SK-N-SH (cell line): ENCODE measurements around the gene TMEM26. TPM values are rescaled to one million over a fixed set of nuclear protein-coding genes. Genes with fewer than 3 reads are reported as not detected.

Experiments
- CTCF ChIA-PET: fragments of 300-600, 350-600 bp; formaldehyde crosslinking; extraction: SDS; loops from one replicate; lab custom pipeline; 2021; lab: Yijun Ruan, JAX
- POLR2A ChIA-PET: fragments of 350-600 bp; sonication (Branson Sonifier 250); formaldehyde crosslinking; extraction: SDS; loops from one replicate; lab custom pipeline; 2020; ENCODE audit warnings: antibody characterized with exemption, inconsistent platforms; lab: Yijun Ruan, JAX
- DNase-seq: peaks from one replicate; pipeline ENCODE4 v3.0.0; 2012
- H2AFZ ChIP-seq: fragments of 200-600 bp; sonication (generic); 2 replicates; pipeline ENCODE4 v1.8.1; 2016; ENCODE audit warnings: antibody characterized with exemption, mild to moderate bottlenecking, low read depth
- H3F3A ChIP-seq: fragments of 200-600 bp; sonication (generic); replicated peaks from 2 replicates; pipeline ENCODE3; 2016; ENCODE audit warnings: antibody characterized with exemption, mild to moderate bottlenecking; ENCODE audit not compliant: insufficient read depth
- H3K27ac ChIP-seq, 2 experiments: fragments of 200-500 bp in 1 of 2; fragments of 200-600 bp in 1 of 2; sonication (Bioruptor generic) in 1 of 2; sonication (generic), shearing (Covaris generic) in 1 of 2; 2 replicates each; pipeline versions ENCODE4 v1.5.1 to v1.6.1; 2014 to 2016; ENCODE audit warnings: low read depth in 2 of 2, inconsistent platforms in 1 of 2, low read length in 1 of 2, mild to moderate bottlenecking in 1 of 2, mixed read lengths in 1 of 2
- H3K27me3 ChIP-seq: fragments of 200-600 bp; sonication (generic), shearing (Covaris generic); 2 replicates; pipeline ENCODE4 v1.6.1; 2016; ENCODE audit warnings: mixed run types; ENCODE audit not compliant: insufficient read depth
- H3K36me3 ChIP-seq, 2 experiments: fragments of 200-500 bp in 1 of 2; fragments of 200-600 bp in 1 of 2; sonication (Bioruptor generic) in 1 of 2; sonication (generic) in 1 of 2; replicated peaks in 1 of 2; 2 replicates each; pipeline versions ENCODE3 to v1.5.1; 2014 to 2016; ENCODE audit warnings: low read length in 1 of 2, mild to moderate bottlenecking in 1 of 2; ENCODE audit not compliant: insufficient read depth in 2 of 2, control insufficient read depth in 1 of 2
- H3K4me1 ChIP-seq, 2 experiments: fragments of 200-500 bp in 1 of 2; fragments of 200-600 bp in 1 of 2; sonication (Bioruptor generic) in 1 of 2; sonication (generic), shearing (Covaris generic) in 1 of 2; 2 replicates each; pipeline versions ENCODE4 v1.5.1 to v1.6.1; 2014 to 2016; ENCODE audit warnings: low read depth in 1 of 2, low read length in 1 of 2, mixed run types in 1 of 2; ENCODE audit not compliant: insufficient read depth in 2 of 2, control insufficient read depth in 1 of 2
- H3K4me2 ChIP-seq: fragments of 200-600 bp; sonication (generic), shearing (Covaris generic); 2 replicates; pipeline ENCODE4 v1.6.1; 2017; ENCODE audit warnings: mixed run types
- H3K4me3 ChIP-seq, 2 experiments: fragments of 200-500 bp in 1 of 2; fragments of 200-600 bp in 1 of 2; sonication (Bioruptor generic) in 1 of 2; sonication (generic), shearing (Covaris generic) in 1 of 2; 2 replicates each; pipeline versions ENCODE4 v1.5.1 to v1.8.1; 2014 to 2016; ENCODE audit warnings: low read depth in 2 of 2, inconsistent platforms in 1 of 2, low read length in 1 of 2, mild to moderate bottlenecking in 1 of 2, mixed read lengths in 1 of 2, moderate library complexity in 1 of 2
- H3K79me2 ChIP-seq: fragments of 200-600 bp; sonication (generic); 2 replicates; pipeline ENCODE4 v1.8.1; 2017; ENCODE audit warnings: mild to moderate bottlenecking; ENCODE audit not compliant: insufficient read depth
- H3K9ac ChIP-seq: fragments of 200-600 bp; sonication (generic); 2 replicates; pipeline ENCODE4 v1.6.1; 2017; ENCODE audit warnings: mixed run types
- H3K9me2 ChIP-seq: fragments of 200-600 bp; sonication (generic); 2 replicates; pipeline ENCODE4 v1.6.1; 2017; ENCODE audit warnings: mixed run types
- H3K9me3 ChIP-seq: fragments of 200-600 bp; sonication (generic); 2 replicates; pipeline ENCODE4 v1.6.1; 2017; ENCODE audit warnings: mixed run types, mild to moderate bottlenecking, moderate library complexity
- H4K20me1 ChIP-seq: fragments of 200-600 bp; sonication (generic); 2 replicates; pipeline ENCODE4 v1.6.1; 2017; ENCODE audit warnings: mild to moderate bottlenecking, mixed run types; ENCODE audit not compliant: insufficient read depth
- ELF1 ChIP-seq: IDR thresholded peaks from 2 replicates; pipeline ENCODE4 v1.4.0; 2012
- EZH2phosphoT487 ChIP-seq: fragments of 200-600 bp; sonication (generic); IDR thresholded peaks from 2 replicates; pipeline ENCODE4 v1.6.1; 2017; ENCODE audit warnings: low read depth, mixed run types, mild to moderate bottlenecking, antibody characterized with exemption, moderate library complexity, borderline replicate concordance
- FOXJ3 ChIP-seq: sonication (generic); formaldehyde crosslinking; IDR thresholded peaks from 2 replicates; pipeline ENCODE4 v1.5.1; 2020; ENCODE audit warnings: mild to moderate bottlenecking, missing genetic modification reagents
- FOXM1 ChIP-seq: IDR thresholded peaks from 2 replicates; pipeline ENCODE4 v1.4.0; 2012; ENCODE audit warnings: low read depth, mild to moderate bottlenecking
- GABPA ChIP-seq: IDR thresholded peaks from 2 replicates; pipeline ENCODE4 v1.4.0; 2012; ENCODE audit warnings: low read depth, mild to moderate bottlenecking
- IRF3 ChIP-seq: fragments of 150-350 bp; IDR thresholded peaks from 2 replicates; pipeline ENCODE4 v1.6.1; 2016; ENCODE audit warnings: mild to moderate bottlenecking, low read depth, low read length
- MXI1 ChIP-seq: IDR thresholded peaks from 2 replicates; pipeline ENCODE4 v1.6.1; 2012; ENCODE audit warnings: mild to moderate bottlenecking, low read depth, low read length, improper control_type of control experiment
- PBX3 ChIP-seq: IDR thresholded peaks from 2 replicates; pipeline ENCODE4; 2012
- POLR2AphosphoS5 ChIP-seq: IDR thresholded peaks from 2 replicates; pipeline ENCODE4 v1.6.1; 2012; ENCODE audit warnings: low read depth, low read length
- RCOR1 ChIP-seq: fragments of 150-350 bp; IDR thresholded peaks from 2 replicates; pipeline ENCODE4 v1.6.1; 2017; ENCODE audit warnings: antibody characterized with exemption, low read length
- REST ChIP-seq: IDR thresholded peaks from 2 replicates; pipeline ENCODE4 v1.6.1; 2012; ENCODE audit warnings: mild to moderate bottlenecking, low read depth, low read length, moderate library complexity
- RFX5 ChIP-seq: IDR thresholded peaks from 2 replicates; pipeline ENCODE4 v1.6.1; 2012; ENCODE audit warnings: mild to moderate bottlenecking, improper control_type of control experiment, low read length
- RXRA ChIP-seq: IDR thresholded peaks from 2 replicates; pipeline ENCODE4 v1.4.0; 2012; ENCODE audit warnings: low read depth, mild to moderate bottlenecking, borderline replicate concordance
- SMC3 ChIP-seq: IDR thresholded peaks from 2 replicates; pipeline ENCODE4 v1.6.1; 2012; ENCODE audit warnings: low read depth, low read length, improper control_type of control experiment
- TCF12 ChIP-seq: IDR thresholded peaks from 2 replicates; pipeline ENCODE4 v1.4.0; 2012
- USF2 ChIP-seq: fragments of 150-350 bp; IDR thresholded peaks from 2 replicates; pipeline ENCODE4 v1.6.1; 2017; ENCODE audit warnings: antibody characterized with exemption, low read length, low read depth, borderline replicate concordance
- YY1 ChIP-seq: IDR thresholded peaks from 2 replicates; pipeline ENCODE4 v1.4.0; 2012; ENCODE audit warnings: low read depth, mild to moderate bottlenecking
- WGBS: methylation state at CpG from one replicate; pipeline ENCODE4 v1.1.6; 2017; ENCODE audit warnings: low lambda C conversion rate; 5-methylcytosine and 5-hydroxymethylcytosine counted together
- polyA plus RNA-seq, 3 experiments: library from polyadenylated mRNA; depleted of rRNA; stranded (reverse); fragments of >200 nt; gene quantifications; 2 replicates each; pipeline ENCODE4 v1.2.3, GENCODE V29; 2012

The TMEM26 gene
- polyA plus RNA-seq, 1 of the 3 experiments (the other 2 are of a cell fraction): 0.05 TPM

- H2AFZ ChIP-seq: peak overlapping the region; percentile 59; the same call in 1 of the 2 replicates
- ChIA-PET POLR2A (no interaction called here), CTCF (interaction anchor here (0.7 to 1.0 kb wide), 2 partner anchors 440 to 504 kb away, joined by 3 to 4 read pairs; no protein-coding TSS in a partner anchor)
- no peaks in the 10 kb centered on the region for H3K9me2 ChIP-seq
- no peak overlapping the region for H3K27ac ChIP-seq
- no peak overlapping the region for H3K4me2 ChIP-seq
- H3K79me2 ChIP-seq: no peaks in the 10 kb centered on the region
- no peak for DNase-seq
- H3K9ac ChIP-seq: no peak overlapping the region
- peaks cover 0 to 4% of the 10 kb centered on the region in 2 experiments; a peak in 1 of 4 replicates for H3K4me1 ChIP-seq
- TF ChIP-seq FOXJ3 (no peak), IRF3 (no peak), FOXM1 (no peak), RFX5 (no peak), EZH2phosphoT487 (no peak), GABPA (no peak), ELF1 (no peak), POLR2AphosphoS5 (no peak)
- H3K36me3 ChIP-seq: no peaks in the 10 kb centered on the region
- no peaks in the 10 kb centered on the region for H4K20me1 ChIP-seq
- no peaks in the 10 kb centered on the region for H3K27me3 ChIP-seq
- H3K9me3 ChIP-seq: no peaks in the 10 kb centered on the region
- 88% methylated on average over 2 of the region's 2 CpGs for WGBS
- H3F3A ChIP-seq: no peaks in the 10 kb centered on the region
- H3K4me3 ChIP-seq: no peak overlapping the region
These were observed 54.6 kb downstream of the TMEM26 start for GRCh38 chr10:61398366-61399129.

GRCh38 chr10:61397175-61397986 lies 55.8 kb downstream of the TMEM26 start:
- ChIA-PET POLR2A (no interaction called here), CTCF (no interaction called here)
- Histone ChIP-seq H3K27me3 (no peaks in the 10 kb centered on the region), H3K9ac (no peak overlapping the region), H3K79me2 (no peaks in the 10 kb centered on the region), H4K20me1 (no peaks in the 10 kb centered on the region), H3K27ac (no peak overlapping the region), H3K9me2 (no peaks in the 10 kb centered on the region), H3K4me2 (peak overlapping the region; percentile 39; the same call in 1 of the 2 replicates), H3F3A (no peaks in the 10 kb centered on the region), H3K9me3 (no peaks in the 10 kb centered on the region), H2AFZ (peak overlapping the region; percentile 76), H3K4me1 (peaks cover 0 to 4% of the 10 kb centered on the region in 2 experiments; a peak in 1 of 4 replicates), H3K4me3 (peak overlapping the region in 1 of 2 experiments; percentile 15; a peak in 1 of 4 replicates), H3K36me3 (no peaks in the 10 kb centered on the region)
- 86% methylated on average over 7 of the region's 7 CpGs for WGBS
- DNase-seq: no peak
- TF ChIP-seq USF2: no peak
- TF ChIP-seq GABPA: no peak
- no peak for TF ChIP-seq REST
- no peak for TF ChIP-seq RCOR1
- TF ChIP-seq POLR2AphosphoS5: no peak
- no peak for TF ChIP-seq TCF12
- no peak for TF ChIP-seq IRF3
- no peak for TF ChIP-seq PBX3
- no peak for TF ChIP-seq SMC3
- TF ChIP-seq YY1: no peak
- TF ChIP-seq MXI1: no peak
- TF ChIP-seq ELF1: no peak
- no peak for TF ChIP-seq RXRA
